Activated T-helper 9 cell treated with anti-CD3 and anti-CD28 coated beads, Interleukin-2, amount 50 U/mL, for 16 hours (primary cell): ENCODE data around the gene PPIF.
"Not testable (repeated sequence)": the region's sequence is repeated elsewhere in the genome, so short reads cannot be mapped to it uniquely, and the experiment has no call there.

Experiments used
- DNase-seq: peaks from one replicate; pipeline ENCODE4 v3.0.0-alpha.2; 2020; ENCODE audit warnings: low read depth

PPIF gene

GRCh38 chr10:79331709-79332108 lies 15.6 kb upstream of the PPIF start:
- peak; percentile 76 for DNase-seq

DNA sequence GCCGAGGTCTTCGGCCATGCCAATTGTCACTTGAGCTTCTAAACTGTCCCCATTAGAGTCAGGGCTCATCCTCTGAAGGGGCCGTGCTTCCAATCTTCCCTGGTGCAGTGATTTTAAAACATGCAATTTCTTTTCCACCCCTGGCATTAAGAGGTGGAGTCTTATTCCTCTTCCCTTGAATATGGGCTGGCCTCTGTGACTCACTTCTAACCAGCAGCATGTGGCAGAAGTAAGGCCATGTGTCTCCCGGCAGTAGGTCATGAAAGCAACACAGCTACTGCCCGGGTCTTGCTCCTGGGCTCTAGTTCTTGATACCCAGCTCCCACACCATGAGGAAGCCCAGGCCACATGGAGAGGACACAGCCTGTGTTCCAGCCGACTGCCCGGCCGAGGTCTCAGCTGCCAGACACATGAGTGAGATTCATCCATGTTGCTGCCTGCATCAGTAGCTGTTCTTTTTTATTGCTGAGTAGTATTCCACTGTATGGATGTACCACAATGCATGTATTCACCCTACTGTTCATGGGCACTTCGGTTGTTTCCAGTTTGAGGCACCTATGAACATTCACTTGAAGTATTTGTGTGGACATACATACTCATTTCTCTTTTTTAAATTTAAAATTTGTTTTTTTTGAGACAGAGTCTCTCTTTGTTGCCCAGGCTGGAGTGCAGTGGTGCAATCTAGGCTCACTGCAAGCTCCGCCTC lies 14.5 kb upstream of the PPIF start:
- not testable (repeated sequence) for DNase-seq

DNA sequence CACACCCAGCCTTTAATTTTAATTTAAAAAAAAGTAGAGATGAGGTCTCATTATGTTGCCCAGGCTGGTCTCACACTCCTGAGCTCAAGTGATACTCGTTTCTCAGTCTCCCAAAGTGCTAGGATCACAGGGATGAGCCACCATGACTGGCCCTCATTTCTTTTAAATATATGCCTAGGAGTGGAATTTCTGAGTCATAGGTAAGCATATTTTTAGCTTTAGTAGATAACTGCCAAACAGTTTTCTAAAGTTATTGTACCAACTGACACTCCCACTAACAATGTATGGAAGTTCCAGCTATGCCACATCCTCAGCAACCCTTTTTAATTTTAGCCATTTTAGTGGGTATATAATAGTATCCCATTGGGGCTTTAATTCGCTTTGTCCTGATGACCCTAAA lies 13.8 kb upstream of the PPIF start:
- no peak for DNase-seq

DNA sequence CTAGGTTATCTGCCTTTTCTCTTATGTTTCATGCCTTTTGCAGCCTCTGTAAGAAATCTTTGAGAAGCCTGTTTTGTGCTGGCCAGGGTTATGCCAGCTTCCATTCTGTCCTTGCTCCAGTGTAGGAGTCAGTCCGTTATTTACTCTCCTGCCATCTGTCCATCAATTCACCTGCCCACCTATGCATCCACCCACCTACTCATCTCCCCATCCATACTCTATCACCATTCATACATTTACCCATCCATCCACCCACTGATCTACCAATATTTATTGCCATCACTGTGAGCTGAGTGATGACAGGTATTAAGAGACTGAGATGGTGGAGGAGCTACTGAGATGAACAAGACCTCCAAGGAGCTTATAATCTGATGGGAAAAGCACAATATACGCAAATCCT lies 12.7 kb upstream of the PPIF start:
- DNase-seq: no peak

- no peak for DNase-seq
Measured at GRCh38 chr10:79335094-79335469, 12.2 kb upstream of the PPIF start.

- DNase-seq: no peak
Measured at GRCh38 chr10:79335470-79336235, 11.6 kb upstream of the PPIF start.

- DNase-seq: no peak
Measured at GRCh38 chr10:79336276-79336675, 11.0 kb upstream of the PPIF start.

GRCh38 chr10:79336739-79337138 lies 10.5 kb upstream of the PPIF start:
- no peak for DNase-seq

GRCh38 chr10:79337783-79338469 lies 9.3 kb upstream of the PPIF start:
- DNase-seq: not testable (repeated sequence)

DNA sequence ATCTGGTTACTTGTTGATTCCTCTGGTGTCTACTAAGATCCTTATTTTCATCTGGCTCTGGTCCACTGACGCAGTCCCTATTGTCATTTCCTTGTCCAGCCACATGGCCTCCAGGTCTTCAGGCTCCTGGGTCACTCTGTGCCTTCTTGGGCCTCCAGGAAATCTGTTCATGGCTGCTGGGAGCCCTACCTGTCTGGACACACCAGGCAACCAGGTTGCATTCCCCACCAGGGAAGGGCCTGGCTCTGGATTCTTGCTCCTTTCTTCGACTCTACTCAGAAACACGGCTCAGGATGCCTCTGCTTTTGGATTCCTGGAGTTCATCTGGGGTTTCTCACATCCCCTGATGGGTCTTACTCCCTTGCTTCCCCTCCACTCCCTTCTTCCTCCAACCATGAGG lies 8.0 kb upstream of the PPIF start:
- DNase-seq: no peak

- DNase-seq: no peak
Measured at GRCh38 chr10:79340646-79341244, 6.5 kb upstream of the PPIF start.

DNA sequence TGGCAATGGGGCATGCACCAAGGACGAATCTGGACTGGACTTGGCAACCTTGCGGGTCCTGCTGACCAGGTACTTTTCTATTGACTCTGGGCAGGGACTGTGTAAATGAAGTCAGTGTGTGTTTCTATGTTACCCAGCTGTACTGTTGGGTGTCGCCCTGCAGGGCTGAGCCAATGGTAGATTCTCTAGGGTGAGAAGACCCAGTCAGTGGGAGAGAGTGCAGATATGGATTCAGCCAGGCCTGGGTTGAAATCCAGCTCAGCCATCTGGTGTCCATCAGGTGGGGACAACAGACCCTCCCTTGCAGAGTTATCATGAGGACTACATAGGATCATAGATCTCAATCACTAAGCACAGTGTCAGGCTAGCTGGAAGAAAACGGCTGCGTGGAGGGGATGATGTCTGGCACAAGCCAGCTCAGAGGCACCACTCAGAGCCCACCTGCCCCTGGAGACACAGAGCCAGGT lies 4.9 kb upstream of the PPIF start:
- DNase-seq: no peak

GRCh38 chr10:79342811-79343561 lies 4.3 kb upstream of the PPIF start:
- no peak for DNase-seq

- no peak for DNase-seq
Measured at GRCh38 chr10:79344502-79345195, 2.6 kb upstream of the PPIF start.

DNA sequence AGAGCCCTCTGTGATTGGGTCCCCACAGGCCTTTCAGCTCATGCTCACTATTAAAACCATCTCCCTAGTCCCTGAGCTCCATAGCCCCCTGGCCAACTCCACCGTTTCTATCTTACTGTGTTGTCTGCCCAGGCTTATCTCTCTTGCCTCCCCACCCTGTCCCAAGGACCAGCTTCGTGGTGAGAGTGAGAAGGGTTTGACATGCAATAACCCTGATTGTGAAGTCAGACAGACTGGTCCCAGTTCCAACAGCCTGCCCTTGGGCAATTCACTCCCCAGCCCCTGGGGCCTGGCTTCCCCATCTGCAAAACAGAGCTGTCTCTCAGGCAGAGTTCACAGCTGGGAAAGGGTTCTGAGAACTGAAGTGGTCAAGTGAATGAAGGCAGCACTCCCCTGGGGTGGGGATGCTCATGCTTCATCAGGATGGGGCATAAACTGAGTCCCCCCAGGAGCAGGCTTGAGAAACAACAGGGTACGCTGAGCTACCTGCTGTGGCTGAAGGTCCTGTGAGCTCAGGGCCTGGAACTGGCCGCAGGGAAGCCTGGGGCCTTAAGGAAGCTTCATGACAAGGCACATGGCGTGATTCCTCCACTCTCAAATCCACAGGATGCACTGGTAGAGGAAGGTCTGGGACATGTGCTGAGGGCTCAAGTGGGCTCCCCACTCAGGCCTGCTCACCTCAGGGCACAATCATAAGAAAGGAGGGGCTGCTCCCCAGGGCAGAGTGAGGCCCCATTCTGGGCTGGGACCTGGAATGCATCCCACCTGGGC lies 1.8 kb upstream of the PPIF start:
- DNase-seq: no peak

DNA sequence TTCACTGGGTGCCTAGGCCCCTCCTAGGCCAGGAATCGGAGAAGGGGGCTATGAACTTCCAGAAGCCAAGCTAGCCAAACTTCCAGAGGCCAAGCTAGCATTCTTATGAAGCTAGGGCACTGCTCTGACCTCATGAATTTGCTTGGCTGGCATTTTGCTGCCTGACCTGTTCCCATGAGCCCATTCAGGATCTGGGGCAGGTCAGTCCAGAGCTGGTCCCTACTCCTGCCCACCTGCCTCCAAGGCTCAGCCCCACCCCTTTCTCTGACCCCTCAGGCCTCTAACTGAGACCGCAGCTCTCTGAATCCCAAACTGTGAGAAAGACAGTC lies 1.3 kb upstream of the PPIF start:
- no peak for DNase-seq

GRCh38 chr10:79346388-79347225 lies 662 bp upstream of the PPIF start:
- DNase-seq: no peak

GRCh38 chr10:79347894-79348639 lies 798 bp downstream of the PPIF start:
- peak; percentile 68 for DNase-seq

DNA sequence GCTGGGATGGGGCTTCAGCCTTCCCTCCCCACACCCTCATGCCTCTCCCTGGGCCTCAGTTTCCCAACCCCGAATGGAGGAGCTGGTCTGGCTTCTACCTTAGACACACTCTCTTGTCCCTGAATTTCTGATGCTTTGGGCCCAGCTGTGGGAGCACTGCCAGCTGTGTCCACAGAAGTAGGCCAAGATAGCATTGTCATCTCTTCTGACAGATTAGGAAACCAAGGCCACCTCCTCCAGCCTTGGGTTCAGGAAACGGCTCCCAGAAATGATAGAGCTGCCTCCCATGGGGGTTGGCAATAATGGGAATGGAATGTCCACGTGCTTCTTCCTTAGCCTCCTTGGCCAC lies 1.3 kb downstream of the PPIF start:
- no peak for DNase-seq
